ENCODE measurements around the gene FILIP1. TPM values are rescaled to one million over a fixed set of nuclear protein-coding genes. Genes with fewer than 3 reads are reported as not detected.

Gene FILIP1
- total RNA-seq, 1 experiment from 2014 or later: 0.29 TPM

DNA sequence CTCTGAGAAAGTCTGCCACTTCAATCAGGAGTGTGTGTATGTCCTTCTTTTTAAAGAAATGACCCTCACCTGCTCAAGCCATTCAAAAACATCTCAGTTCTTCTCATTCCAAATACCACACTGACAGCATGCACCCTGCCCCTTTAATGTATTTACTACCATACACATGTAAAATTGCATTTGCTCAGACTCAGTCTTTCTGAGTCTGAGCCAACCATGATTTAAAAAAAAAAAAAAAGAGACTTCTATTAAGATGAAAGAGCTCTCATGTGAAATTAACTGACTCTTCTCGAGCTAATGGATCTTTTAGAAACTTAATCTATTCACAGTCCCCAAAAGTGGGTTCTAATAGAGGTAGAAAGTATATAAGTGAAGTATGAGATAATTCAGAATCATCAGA, 1.4 kb upstream of the FILIP1 start:
- no peak for DNase-seq (ENCODE audit: low spot score)

DNA sequence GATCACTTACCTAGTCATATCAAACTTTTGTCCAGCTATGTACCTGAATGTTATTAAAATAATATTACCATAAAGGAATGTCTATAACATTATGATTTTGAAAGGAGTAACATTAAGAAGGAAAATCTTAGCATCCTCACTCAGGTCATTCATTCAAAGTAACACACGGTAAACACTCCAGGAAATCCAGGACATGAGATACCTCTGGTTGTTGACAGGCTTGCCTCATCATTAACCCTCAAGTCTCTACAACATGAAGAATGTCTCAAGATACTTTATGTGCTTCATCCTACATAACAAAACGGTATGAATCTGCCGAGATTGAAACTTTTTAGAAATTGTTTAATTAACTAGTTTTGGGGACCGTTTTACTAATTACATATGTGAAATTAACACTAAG, 690 bp upstream of the FILIP1 start:
- no peak for DNase-seq (ENCODE audit: low spot score)

DNA sequence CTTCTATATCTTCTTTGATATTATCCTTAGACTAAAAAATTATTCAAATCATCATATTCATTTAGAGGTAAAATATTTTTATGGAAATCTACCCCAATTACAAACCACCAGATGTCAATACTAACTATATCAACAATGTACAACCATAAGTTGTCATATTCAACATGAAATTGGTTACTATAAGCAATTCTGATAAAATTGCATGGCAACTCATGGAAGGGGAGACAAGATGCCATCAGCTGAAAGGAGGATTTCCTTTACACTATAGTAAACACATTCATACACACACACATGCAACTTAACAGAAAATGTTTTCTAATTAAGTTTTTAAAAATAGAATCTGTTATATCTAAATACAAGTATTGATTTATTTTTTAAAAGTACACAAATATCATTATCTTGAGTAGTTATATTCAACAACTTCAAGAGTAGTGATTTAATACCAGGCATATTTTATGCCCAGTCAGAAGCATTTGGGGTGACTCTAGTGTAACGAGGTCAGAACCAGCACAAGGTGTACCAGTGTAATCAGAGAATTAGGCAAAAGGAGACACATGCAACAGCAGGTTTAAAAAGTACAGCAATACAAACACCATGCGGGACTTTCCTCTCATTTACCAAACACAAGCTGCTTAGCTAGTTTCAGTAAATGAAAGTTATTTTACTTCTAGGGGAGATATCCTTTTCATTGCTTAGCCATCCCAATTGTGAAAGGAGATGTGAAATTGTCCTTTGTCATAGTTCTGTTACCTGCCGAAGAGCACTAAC, 1.0 kb downstream of the FILIP1 start:
- DNase-seq (ENCODE audit: low spot score): no peak

DNA sequence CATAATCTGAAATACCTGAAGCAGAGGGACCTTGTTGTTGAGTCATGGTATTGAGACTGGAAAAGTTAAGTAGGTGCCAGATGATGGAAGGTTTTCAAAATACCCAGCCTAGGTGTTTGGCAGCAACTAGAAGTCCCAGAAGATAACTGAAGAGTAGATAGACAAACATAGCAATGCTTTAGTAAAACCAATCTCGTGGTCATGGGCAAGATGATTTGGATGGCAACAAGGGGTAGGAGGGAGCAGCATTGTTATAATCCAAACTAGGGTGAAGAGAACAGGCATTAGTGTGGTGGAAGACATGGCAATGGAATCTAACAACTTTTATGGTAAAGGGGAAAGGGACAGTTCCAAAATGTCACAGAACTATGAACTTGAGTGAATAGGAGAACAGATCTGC, 2.3 kb downstream of the FILIP1 start:
- DNase-seq (ENCODE audit: low spot score): no peak

DNA sequence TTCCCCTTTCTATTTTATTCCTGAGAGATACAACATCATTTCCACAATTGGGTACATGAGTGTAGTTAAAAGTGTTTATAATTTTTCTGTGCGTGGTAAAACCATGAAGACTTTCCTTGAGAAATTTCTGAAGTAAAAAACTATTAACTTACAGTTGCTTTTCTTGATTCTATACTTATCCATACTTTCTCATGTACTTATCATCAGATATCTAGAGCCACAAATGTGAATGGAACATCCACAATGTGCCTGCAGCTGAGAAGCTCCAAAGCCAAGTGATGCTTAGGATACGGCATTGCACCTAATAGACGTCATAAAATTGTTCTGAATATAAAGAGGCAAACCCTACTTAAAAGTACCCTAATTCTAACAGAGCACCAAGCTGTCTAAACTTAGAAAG, 2.9 kb downstream of the FILIP1 start:
- no peak for DNase-seq (ENCODE audit: low spot score)

DNA sequence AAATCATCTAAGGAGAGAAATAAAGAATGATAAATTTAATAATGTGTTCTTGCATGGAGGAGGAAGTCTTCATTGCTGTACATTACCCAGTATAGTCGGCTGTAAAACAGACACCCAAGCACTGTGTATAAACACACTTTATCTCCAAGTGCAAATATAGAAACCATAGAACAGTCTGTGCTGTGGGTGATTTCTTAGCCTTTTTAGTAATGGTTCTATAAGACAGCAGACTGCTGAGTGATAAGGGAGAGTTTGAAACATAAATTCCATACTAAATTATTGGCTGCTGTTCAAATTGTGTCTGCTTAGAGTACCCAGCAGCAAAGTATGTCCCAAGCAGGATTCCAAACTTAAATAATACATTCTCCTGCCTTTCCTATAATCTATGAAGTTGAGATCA, 4.6 kb downstream of the FILIP1 start:
- DNase-seq (ENCODE audit: low spot score): no peak

DNA sequence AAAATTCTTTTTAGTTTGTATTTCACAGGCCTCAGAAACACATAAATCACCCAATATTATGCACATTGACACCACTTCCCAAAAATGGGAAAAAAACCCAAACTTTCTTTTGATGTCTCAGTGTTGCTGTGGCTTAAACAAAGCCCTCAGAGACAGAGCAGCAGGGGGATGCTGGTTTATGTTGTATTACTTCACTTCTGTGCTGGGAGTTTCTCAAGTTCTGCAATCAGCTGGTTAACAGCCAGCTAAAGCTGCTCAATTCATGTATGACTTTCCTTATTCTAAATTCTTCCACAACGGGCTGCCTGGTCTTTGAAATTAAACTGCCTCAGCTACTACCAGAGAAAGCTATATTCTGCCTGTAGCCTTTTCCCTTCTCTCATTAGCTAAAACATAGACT, 5.6 kb downstream of the FILIP1 start:
- no peak for DNase-seq (ENCODE audit: low spot score)

DNA sequence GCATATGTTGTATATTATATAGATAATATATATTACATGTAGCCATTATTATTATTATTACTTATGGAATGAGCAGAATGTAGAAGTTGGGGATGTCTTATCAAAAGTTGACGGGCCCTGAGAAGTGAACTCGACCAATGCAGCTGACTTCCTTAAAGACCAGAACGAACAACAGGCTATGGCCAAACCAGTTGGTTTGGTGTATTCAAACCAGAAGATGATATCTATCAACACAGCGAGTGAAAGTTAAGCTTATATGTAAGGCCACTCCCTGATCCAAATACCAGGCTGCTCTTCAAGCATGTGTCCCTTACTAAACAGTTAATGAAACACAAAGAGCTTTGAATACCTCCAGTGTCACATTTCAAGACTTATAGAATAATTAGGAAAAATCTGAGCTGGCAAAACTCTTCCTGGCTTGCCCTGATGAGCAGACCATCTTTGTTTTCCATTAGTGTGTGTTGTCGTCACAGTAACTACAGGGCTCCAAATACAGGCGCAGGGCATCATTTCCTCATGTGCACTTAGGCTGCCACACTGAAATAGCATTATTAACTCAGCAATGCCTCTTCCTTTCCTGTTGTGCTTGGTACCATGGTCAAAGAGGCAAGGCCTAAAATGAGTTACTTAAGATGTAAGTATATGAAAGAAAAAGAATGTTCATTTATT, 6.6 kb downstream of the FILIP1 start:
- no peak for DNase-seq (ENCODE audit: low spot score)

DNA sequence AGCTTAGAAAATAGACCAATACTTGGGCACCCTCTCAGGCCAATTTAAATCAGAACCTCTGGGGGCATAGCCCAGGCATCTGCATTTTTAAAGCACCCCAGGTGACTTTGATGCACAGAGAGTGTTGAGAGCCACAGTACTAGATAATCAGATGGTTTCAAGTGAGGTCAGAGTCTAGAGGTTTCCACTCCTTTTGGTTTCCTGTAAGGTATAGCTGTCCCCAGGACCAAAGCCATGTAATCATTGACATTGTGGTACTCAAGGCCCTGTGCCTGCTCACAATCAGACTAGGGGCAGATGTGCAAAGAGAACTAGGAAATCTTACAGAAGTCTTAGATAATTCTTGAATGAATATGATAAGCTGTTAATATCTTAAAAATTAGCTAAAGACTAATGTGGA, 9.1 kb downstream of the FILIP1 start:
- no peak for DNase-seq (ENCODE audit: low spot score)

DNA sequence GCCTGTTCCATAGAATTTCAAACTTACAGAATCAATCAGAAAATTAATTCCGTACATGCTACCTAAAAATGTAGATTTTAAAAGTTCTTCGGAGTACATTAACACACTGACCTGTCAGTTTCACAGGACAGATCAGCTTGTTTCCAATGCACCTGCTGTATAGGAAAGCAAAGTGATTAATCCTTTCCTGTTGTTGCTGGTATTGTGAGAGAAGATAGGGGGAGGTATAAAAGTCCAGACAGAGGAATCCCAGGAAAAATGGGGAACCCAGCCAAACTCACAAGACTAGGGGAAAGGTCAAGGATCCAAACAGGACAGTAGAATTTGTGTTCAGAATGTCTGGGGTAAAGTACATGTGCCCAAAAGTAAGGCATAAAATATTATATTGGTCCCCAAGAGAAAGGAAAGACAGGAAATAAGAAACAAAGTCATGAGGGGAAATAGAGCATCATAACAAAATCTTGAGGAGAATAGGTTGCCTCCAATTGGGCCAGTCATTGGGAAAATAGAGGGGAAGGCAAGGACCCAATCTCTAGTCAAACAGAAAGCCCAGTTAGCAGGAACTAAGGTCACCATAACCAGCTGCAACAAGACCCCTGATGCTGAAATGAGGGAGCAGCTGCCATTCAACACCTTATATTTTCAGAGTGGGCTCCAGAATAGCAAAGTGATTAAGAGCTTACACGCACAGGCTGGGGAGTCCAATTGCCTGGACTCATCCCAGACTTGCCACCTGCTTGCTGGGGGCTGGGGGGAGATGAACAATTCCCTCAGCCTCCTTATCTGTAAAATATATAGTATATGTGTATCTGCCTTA, 10.3 kb downstream of the FILIP1 start:
- DNase-seq (ENCODE audit: low spot score): no peak

DNA sequence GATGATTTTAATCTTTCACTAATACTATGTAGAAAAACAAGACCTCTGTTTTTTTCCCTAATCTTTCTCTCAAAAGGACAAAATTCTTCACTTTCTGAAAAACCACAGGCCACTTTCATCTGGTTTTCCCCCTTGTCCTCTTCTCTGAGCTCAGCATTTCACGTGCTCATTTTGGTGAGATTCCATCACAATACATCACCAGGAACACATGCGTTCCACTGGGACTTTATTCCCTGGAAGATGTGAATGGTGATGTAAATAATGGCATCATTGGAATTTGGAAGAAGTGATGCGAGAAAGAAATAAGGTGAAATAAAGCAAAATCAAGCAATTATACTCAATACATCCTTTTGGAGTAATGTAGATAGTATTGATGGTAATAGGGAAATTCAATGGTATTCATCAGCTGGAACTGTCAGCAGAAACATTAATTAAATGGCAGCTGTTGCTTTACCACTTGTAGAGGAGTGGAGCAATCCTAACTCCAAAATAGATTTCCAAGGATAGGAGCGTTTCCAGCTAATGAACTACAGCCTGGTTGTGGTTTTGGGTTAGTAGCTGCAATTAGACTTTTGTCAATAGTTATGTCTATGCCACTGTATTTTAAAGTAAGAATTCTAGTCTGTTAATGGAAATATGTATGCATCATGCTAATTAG, 11.5 kb downstream of the FILIP1 start:
- DNase-seq (ENCODE audit: low spot score): peak; percentile 25

DNA sequence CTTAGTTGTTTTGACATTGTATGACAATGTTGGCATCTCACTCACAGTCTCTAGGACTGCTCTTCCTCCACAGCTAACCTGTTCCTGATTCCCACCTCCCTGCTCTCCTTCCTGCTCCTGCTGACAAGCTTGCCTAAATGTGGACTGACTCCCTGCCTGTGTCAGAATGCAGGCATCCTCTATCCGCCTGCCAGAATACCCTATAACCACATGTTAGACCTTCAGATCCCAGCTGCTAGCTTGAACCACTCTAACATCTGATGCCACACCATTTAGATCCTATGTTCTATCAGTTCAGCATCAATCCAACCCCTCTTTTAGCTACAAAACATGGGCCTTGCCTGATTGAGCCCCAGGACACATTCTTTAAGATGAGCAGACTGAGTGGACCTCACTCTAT, 12.2 kb downstream of the FILIP1 start:
- no peak for DNase-seq (ENCODE audit: low spot score)

DNA sequence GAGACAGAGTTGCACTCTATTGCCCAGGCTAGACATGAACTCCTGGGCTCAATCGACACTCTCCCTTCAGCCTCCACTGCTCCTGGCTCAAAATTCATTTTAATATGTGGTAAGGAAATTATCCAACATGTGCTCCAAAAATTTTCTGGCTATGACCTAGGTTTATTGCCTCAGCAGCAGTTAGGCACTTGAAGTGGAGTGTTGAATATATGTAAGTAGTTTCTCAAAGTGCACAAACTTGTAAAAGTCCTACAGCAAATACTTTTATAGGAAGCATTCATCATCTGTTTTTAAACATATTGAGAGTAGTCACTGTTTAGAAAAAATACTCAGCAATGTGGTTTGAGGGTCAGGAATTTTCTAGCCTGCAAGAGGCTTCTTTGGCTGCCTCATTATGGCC, 13.2 kb downstream of the FILIP1 start:
- no peak for DNase-seq (ENCODE audit: low spot score)

DNA sequence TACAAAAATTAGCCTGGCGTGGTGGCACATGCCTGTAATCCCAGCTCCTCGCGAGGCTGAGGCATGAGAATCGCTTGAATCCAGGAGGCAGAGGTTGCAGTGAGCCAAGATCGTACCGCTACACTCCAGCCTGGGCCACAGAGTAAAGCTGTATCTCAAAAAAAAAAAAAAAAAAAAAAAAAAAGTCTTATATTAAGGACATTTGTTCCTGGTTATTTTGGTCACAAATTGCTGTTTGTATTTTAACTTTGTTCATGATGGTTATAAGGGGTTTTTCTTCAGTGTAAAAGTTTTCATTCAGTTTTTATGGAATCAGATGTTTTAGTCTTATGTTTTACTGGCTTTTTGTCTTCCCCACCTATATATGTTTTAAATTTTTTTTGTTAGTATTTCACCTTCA, 13.9 kb downstream of the FILIP1 start:
- DNase-seq (ENCODE audit: low spot score): no peak

DNA sequence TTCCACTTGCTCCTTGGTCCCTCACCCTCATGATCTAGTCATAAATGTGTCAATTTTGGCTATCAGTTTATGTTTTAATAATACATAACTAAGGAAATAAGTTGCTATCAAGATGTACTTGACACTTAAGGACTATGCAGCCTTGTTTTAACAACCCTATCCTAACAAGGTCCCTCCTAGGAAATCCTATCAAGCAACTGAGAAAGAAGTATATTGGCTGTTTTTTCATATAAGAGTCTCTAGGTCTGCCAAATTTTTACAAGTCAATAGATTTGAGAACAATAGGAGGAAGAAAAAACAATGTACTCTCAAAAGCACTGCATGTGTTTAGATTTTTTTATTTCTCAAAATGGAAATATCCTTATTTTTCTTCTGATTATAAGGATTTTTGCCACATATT, 14.7 kb downstream of the FILIP1 start:
- DNase-seq (ENCODE audit: low spot score): no peak

DNA sequence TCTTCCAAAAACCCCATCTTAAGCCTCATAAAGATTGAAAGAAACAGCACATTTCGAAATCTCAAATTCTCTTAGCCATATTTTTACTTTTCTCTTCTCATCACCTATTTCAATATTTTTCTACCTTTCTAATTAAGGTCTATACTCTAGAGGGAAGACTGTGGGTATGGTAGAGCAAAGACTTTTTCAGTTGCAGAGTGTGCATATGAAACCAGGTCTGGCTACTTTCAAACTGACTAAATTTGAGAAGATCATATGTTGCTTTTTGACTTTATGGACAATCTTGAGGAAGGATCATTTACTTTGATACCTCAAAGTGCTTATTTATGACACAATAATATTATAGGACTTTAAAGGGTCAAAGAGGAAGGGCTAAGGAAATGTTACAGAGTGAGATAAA, 20.7 kb downstream of the FILIP1 start:
- no peak for DNase-seq (ENCODE audit: low spot score)

DNA sequence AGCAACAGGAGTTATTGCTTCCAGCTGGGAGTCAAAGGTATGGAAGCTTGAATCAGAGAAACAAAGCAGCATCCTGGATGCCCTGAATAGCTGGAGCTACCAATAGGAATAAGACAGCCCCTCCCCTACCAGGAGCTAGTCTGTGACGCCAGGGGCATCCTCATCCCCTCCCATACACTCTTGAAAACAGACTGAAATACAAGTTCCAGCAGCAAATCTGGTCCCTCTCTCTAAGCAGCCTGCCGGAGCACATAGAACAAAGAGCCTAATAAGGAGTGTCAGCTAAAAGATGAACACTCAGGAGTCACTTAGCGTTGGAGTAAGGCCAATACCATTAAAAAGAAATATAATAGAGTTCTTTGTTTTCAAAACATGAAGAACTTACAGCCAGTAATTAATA, 25.6 kb downstream of the FILIP1 start:
- DNase-seq (ENCODE audit: low spot score): no peak

DNA sequence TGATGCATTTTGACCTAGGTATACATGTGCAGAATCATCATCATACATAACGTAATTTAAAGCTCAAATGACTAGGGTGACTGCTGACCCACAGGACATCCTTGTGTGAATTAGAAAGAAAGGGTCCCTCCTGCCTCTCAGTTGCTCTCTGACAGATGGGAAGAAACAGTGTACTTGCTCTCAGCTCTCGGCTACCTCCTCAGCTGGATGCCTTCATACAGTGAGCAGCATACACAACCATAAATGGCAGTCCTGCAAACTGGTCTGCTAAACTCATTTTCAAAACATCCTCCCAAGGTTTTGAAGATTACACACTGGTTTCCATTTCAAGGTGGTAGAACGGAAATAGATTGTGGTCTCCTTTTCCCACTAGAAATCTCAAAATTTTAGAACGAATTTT, 26.3 kb downstream of the FILIP1 start:
- DNase-seq (ENCODE audit: low spot score): no peak

DNA sequence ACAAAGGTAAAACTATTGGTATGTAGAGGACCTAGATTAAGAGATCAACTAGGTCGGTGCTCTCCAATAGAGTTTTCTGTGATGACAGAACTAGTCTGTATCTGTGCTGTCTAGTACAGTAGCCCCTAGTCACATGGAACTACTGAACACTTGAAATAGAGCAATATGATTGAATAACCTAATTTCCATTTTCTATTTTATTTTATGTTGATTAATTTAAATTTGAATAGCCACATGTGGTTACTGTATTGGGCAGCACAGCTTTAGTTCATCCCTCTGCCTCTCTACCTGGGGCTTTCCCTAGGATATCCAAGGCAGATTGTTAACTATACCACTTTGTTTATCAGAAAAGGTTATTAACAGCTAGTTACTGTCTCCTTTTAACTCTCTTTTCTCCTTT, 27.0 kb downstream of the FILIP1 start:
- DNase-seq (ENCODE audit: low spot score): no peak

DNA sequence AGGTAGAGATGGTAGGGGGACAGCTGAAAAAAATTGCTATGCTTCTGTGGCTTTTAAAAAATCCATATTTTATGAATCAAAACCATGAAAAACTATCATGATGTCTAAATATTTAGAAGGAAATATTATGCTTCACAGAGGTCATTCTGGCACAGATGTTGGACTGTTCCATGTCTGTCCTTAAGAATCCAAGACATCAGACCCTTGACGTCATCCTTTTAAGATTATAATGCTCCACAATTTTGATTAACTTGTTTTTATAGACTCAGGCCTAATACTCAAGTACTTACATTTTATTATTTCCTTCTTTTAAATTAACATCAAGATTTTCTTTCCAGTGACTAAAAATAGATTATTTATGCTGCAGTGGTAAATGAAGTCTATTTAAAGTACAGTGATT, 29.7 kb downstream of the FILIP1 start:
- DNase-seq (ENCODE audit: low spot score): no peak

DNA sequence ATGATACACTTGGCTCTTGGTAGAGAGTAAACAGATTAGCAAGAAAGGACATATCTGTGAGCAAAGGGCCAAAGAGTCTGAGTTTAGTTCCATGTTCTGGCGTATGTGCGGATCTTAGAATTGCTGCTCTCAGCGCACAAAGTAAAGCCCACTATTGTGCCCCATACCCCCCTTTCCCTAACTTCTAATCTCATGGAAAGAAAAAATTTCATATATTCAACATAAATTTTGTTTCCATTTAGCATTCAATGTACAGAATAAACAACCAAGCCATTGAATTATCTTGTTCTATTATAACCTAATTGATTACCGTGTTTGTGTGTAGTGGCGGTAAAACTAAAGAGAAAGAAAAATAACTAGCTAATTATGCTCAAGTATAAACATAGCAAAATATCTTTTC, 30.5 kb downstream of the FILIP1 start:
- no peak for DNase-seq (ENCODE audit: low spot score)

DNA sequence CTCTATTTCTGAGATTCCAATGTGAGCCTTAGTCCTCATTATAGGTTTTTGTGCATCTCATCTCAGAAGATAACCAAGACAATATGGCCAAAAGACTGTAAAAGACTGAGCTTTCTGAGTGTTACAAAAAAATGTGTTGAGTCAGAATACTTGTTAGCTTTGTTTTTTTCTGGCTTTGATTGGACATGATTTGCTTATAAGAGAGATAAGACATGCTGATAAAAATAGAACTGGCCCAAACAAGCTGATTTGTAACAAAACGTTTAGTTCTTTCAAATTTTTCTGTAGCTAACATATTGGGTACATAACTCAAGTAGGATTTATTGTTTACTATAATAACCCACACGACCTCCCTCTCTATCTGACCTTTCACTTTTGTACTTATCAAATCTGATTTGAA, 32.9 kb downstream of the FILIP1 start:
- peak; percentile 3 for DNase-seq (ENCODE audit: low spot score)
